Psoas muscle (tissue), 8 donors: ENCODE measurements around the gene MAPK10. TPM values are rescaled to one million over a fixed set of nuclear protein-coding genes. Genes with fewer than 3 reads are reported as not detected.

Source experiments
- ATAC-seq, 4 donors: fragments of 200-7000 bp; cut with Tn5 transposase; one replicate each; pipeline ENCODE4 v1.9.1; 2020; ENCODE audit warnings: moderate library complexity in 3 of 4, mild to moderate bottlenecking in 2 of 4
- DNase-seq, 2 donors: peaks; one replicate each; pipeline ENCODE4 v3.0.0-alpha.2; 2020
- H3K27ac ChIP-seq: fragments of 200-600 bp; one replicate; pipeline ENCODE4 v1.8.0; 2022
- H3K27me3 ChIP-seq, 3 donors: fragments of 200-600 bp in 1 of 3; one replicate each; pipeline versions ENCODE4 v1.6.1 to v1.8.0; 2013 to 2022; ENCODE audit warnings: low read length in 2 of 3, mild to moderate bottlenecking in 2 of 3, moderate library complexity in 1 of 3; ENCODE audit not compliant: insufficient read depth in 3 of 3
- H3K36me3 ChIP-seq, 2 donors: fragments of 200-600 bp in 1 of 2; one replicate each; pipeline versions ENCODE4 v1.6.1 to v1.8.0; 2013 to 2022; ENCODE audit warnings: low read depth in 1 of 2, mild to moderate bottlenecking in 1 of 2, moderate library complexity in 1 of 2; ENCODE audit not compliant: insufficient read depth in 1 of 2
- H3K4me1 ChIP-seq: fragments of 200-600 bp; one replicate; pipeline ENCODE4 v1.8.0; 2022
- H3K4me3 ChIP-seq: fragments of 200-600 bp; one replicate; pipeline ENCODE4 v1.8.0; 2022; ENCODE audit warnings: mild to moderate bottlenecking
- H3K9me3 ChIP-seq: fragments of 200-600 bp; one replicate; pipeline ENCODE4 v1.8.0; 2022
- CTCF ChIP-seq: fragments of 200-600 bp; IDR thresholded peaks from one replicate; pipeline ENCODE4 v1.8.0; 2022; ENCODE audit warnings: antibody characterized with exemption
- WGBS, 3 donors: extraction: QIAGEN DNeasy Blood & Tissue Kit; methylation state at CpG; one replicate each; pipeline versions ENCODE4 v1.1.6 to v1.1.7; 2013; 5-methylcytosine and 5-hydroxymethylcytosine counted together
- intact Hi-C, 2 donors: fragments of 100-400 bp; cut with DNase I; formaldehyde crosslinking; loops; one replicate each; pipeline versions ENCODE4 v1.11.0 to v1.14.2; 2022
- polyA plus RNA-seq, 3 donors: library from polyadenylated mRNA; stranded (reverse); fragments of 200-250 nt; gene quantifications; one replicate each; pipeline ENCODE4 v1.2.3, GENCODE V29; 2013
- total RNA-seq, 4 donors: library from RNA; stranded (reverse); fragmentation: NEBNext Ultra II Directional in 2 of 4; extraction: Animal tissue kit (Norgen Biotek cat#: 25700) in 2 of 4; gene quantifications; one replicate each; pipeline versions ENCODE4 v1.2.1 to v1.2.4, GENCODE V29; 2021 to 2023
- donor health status: healthy with polysubstance abuse.
- donor health status: DM: no; HTN: no; CAD: no; lungs with moderate emphysema.
- donor health status: Bipolar disorder and iron deficiency.
- donor health status: healthy.
- donor health status: DM: yes; HTN: yes; CAD: no.
- donor health status: DM: no; HTN: no; CAD: no.
- donor health status: DM: no; HTN: no; CAD: no.
- donor health status: DM: yes; HTN: yes; CAD: no.

The MAPK10 gene
- total and polyA plus RNA-seq, 7 donors: 0.22 to 7.6 (median 1.3) TPM

GRCh38 chr4:85964298-85964697 lies 395.6 kb downstream of the MAPK10 start:
- no peak overlapping the region for H3K4me3 ChIP-seq
- no peak for ATAC-seq
- H3K36me3 ChIP-seq: no peaks in the 10 kb centered on the region
- no peaks in the 10 kb centered on the region for H3K9me3 ChIP-seq
- H3K4me1 ChIP-seq: peaks cover 7% of the 10 kb centered on the region
- H3K27me3 ChIP-seq: no peaks in the 10 kb centered on the region
- intact Hi-C loops: loop anchor here in 1 of 2 donors (10.0 kb wide), 2 partner anchors 139 to 819 kb away; no protein-coding TSS in a partner anchor
- no peak for TF ChIP-seq CTCF
- no peak overlapping the region for H3K27ac ChIP-seq
- no peak for DNase-seq

DNA sequence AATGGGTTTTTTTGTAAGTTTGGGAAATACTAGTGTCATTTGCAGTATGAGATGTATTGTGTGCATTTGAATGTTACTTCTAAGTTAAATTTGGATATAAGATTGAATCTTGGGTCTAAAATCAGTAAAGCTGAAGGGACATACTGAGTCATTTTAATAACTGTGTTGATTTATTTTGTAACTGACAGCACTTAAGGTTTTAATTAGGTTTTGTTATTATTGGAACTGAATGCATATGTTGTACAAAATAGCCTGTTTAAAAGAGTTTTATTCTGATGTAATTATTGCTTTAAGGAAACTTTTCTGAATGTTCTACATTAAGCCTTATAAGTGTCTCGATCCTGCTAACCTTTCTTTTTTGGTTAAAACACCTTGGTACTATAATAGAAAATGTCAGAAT lies 396.6 kb downstream of the MAPK10 start:
- ATAC-seq: no peak
- H3K27ac ChIP-seq: no peak overlapping the region
- no peak for DNase-seq
- TF ChIP-seq CTCF: no peak
- H3K9me3 ChIP-seq: no peaks in the 10 kb centered on the region
- no peak overlapping the region for H3K4me3 ChIP-seq
- intact Hi-C loops: loop anchor here in 1 of 2 donors (10.0 kb wide), 2 partner anchors 138 to 818 kb away; no protein-coding TSS in a partner anchor
- H3K4me1 ChIP-seq: no peaks in the 10 kb centered on the region
- 95 to 100% (median 98%) methylated on average over 1 of the region's 1 CpG for WGBS, 3 donors
- H3K27me3 ChIP-seq: no peaks in the 10 kb centered on the region
- H3K36me3 ChIP-seq: no peaks in the 10 kb centered on the region

- no peak overlapping the region for H3K27ac ChIP-seq
- DNase-seq: no peak
- H3K36me3 ChIP-seq: no peaks in the 10 kb centered on the region
- no peaks in the 10 kb centered on the region for H3K4me1 ChIP-seq
- intact Hi-C loops: loop anchor here in 1 of 2 donors (10.0 kb wide), 2 partner anchors 137 to 817 kb away; no protein-coding TSS in a partner anchor
- no peak overlapping the region for H3K4me3 ChIP-seq
- H3K9me3 ChIP-seq: no peaks in the 10 kb centered on the region
- 49 to 61% (median 50%) methylated on average over 4 of the region's 4 CpGs for WGBS, 3 donors
- no peaks in the 10 kb centered on the region for H3K27me3 ChIP-seq
- ATAC-seq: no peak
- no peak for TF ChIP-seq CTCF
Observed at GRCh38 chr4:85961887-85962286, 398.0 kb downstream of the MAPK10 start.

GRCh38 chr4:85956293-85956945 lies 403.4 kb downstream of the MAPK10 start:
- Histone ChIP-seq H3K4me1 (no peaks in the 10 kb centered on the region), H3K4me3 (no peak overlapping the region), H3K27ac (no peak overlapping the region), H3K9me3 (no peaks in the 10 kb centered on the region), H3K27me3 (no peaks in the 10 kb centered on the region), H3K36me3 (no peaks in the 10 kb centered on the region)
- ATAC-seq: no peak
- no peak for DNase-seq
- 95 to 98% (median 96%) methylated on average over 17 of the region's 17 CpGs for WGBS, 3 donors
- no peak for TF ChIP-seq CTCF
- intact Hi-C loops: no loop called here
